Activated naive CD4-positive, alpha-beta T cell treated with Interleukin-2 at 50 U/mL for 16 hours (primary cell): ENCODE measurements around the gene CPNE5.

Source experiments
- DNase-seq: peaks from one replicate; pipeline ENCODE4 v3.0.0-alpha.2; 2020

Gene CPNE5

DNA sequence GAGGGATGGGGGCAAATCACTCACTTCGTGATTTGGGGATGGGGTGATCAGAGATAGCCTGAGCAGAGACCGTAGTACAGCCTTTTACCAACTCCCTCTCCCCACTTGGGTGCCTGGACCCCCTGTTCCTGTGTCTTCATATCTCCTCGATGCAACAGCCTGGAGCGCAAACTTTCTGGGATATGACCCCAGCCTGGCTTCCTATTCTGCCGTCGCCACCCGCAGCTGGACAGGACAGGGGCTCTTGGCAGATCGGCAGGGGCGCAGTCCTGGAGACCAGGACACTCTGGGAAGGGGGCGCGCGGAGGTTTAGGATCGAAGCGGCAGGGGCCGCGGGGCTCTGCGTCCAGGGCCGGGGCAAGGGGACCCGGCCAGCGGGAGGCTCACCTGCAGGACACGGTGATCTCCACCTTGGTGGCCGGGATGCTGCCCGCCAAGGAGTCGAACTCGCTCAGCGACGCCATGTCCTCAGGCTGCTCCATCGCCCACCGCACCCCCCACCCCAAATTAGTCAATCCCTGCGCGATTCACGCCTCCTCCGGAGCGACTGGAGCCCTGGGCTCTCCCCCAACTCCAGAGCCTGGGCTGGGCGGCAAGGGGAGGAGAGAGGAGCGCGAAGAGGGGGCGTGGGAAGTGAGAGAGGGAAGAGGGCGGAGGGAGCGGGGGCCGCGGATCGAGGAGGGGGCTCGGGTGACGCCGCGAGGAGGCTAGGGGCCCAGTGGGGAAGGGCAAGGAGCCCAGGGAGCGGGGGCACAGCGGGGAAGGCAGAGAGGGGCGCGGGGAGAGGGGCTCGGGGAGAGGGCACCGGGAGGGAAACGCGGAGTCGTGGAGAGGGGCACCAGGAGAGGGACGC lies at the start of gene CPNE5:
Gene CPNE5, minus strand, starts transcription at position 549 of the 853 bp plus-strand sequence. Its CDS starts 67 bp downstream, at position 482.
- DNase-seq = peak; percentile 10

DNA sequence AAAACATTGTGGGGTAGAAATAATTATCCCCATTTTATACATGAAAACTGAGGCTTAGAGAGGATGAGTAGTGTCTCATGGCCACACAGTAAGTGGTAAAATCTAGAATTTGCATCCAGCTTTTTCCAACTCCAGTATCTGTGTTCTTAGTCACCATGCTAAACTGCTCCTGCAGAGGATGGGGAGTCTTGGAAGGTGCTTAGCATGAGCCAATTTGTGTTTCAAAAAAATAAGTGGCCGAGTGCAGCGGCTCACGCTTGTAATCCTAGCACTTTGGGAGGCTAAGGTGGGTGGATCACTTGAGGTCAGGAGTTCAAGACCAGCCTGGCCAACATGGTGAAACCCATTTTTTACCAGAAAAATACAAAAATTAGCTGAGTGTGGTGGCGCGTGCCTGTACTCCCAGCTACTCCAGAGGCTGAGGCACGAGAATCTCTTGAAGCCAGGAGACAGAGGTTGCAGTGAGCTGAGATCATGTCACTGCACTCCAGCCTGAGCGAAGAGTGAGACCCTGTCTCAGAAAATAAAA lies 48.9 kb upstream of the CPNE5 start:
- DNase-seq = no peak

DNA sequence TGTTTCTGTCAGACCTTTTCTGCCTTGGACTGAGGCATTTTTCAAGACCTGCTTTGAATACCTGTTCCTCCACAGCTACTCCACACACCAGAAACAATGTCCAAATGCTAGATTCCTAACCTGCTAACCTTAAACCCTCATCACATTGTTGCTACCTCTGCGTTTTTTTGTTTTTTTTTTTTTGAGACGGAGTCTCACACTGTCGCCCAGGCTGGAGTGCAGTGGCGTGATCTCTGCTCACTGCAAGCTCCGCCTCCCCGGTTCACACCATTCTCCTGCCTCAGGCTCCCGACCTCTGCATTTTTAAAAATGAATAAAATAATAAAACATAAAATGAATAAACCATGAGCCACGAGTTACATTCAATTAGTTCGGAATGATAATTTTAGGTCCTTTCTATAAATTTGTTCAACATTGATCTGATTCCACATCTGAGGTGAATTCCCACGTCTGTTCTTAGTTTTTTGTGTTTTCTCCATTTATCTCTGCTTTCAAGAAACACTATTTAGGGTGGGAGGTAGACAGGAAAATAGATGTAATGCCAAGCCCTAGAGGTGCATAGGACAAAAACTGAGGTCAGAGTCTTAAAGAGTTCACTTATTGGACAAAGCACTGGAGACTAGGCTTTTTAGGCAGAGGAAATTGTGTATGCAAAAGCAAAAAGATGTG lies 47.8 kb upstream of the CPNE5 start:
- no peak for DNase-seq

DNA sequence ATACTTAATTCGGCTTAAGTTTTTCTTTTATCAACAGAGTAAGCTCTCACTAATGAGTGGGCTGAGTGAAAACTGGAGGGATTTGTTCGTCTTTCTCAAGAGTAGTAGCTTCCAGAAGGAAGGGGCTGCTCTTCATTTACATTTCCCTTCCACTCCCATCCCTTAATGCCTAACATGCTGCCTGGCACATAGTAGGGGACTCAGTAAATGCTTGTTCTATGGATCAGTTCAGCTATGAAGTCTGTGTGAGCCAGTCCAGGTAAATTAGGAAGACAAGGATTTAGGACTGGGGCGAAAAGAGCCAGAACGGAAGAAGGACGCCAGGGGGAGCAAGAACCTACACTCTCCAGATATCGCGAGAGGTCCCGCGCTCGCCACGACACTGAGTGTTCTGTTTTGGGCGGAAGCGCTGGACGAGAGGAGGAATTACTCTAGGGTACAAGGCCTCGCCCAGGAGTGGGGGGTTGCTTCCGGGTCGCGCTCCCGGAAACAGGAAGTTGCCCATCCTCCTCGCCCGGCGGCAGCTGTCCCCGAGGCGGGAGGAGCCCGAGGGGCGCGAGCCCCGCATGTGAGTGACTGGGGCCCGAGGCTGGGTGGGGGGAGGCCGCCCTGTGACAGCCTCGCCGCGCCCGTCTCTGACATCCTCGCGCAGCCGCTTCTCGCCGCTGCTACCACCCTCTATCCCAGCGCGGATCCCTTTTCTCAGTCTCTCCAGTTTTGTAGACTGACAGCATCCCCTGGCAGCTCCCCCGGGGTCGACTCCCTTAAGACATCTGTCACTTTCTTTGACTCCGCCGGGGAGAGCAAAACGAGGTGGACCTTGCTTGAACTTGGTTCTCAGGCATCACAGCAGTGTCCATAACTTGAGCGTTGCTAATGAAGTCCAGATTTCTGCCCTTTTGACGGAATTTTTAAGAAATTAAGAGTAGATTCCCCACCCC lies 46.5 kb upstream of the CPNE5 start, which contains the start of gene C6orf89:
Gene C6orf89, plus strand, starts transcription at position 492 of the 941 bp plus-strand sequence. CDS start 13,493 bp downstream, outside the sequence.
- DNase-seq = peak; percentile 97

DNA sequence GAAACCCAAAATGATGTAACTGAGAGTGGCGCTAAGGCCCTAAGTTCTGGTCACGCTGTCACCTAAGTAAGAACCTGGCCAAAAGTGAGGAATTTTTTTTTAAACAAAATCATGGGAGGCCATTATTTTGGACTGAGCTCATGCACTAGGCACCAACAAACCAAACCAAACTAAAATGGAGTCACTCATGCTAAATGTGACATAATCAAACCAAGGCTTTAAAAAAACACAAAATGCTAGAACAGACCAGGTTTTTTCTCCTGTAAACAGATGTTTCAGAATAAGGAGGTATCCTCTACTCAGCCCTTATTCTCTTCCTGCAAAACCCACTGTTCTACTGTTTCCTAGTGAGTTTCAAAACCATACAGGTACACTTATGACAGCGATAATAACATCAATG lies 45.4 kb upstream of the CPNE5 start:
- no peak for DNase-seq

DNA sequence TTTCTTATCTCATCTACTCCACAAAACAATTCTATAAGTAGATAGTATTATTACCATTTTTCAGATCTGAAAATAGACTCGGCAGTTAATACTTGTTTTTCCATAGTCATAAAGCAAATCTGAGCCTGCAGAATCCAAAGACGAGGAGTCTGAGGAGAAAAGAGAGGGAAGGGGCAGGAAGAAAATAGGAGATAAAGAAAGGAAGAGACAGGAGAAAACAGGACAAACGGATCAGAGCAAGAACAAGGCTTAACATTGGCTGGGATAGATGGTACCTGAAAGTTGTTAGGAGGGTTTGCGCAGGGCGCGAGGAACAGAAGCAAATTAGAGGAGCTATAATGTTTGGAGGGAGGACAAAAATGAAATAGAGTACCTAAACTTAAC lies 36.0 kb upstream of the CPNE5 start:
- no peak for DNase-seq

DNA sequence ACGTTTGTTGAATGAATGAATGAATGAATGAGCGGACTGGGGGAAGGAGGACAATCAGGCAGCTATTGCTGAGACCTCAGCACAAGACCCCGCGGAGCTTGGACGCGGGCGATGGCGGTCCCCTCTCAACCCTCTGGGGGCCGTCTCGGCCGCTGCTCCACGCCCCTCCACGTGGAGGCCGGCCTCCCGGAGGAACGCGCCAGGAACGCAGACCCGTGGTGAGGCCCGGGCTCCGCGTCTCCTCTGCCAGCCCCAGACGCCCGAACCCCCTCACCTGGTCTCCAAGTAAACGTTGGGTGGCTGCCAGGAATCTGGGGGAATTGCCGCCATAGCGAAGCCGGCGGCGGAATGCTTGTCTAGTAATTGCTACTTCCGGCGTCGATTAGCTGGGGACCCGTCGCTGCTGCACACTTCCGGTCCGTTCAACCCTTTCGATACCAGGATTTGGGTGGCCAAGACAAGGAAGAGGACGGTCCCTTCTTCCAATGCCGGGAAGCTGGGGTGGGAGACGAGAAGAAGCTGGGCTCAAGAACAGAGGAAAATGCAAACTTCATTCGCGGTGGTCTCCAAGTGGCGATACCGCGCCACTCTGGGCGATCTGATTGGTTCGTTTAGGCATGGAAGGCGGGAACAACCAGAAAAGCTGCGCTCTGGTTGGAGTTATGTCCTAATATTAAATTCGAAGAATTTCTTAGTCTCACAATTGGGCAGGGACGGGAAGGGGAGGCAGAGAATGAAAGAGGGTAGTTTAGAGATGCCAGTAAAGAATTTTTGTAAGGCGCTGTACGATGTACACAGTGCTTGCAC lies 35.4 kb upstream of the CPNE5 start, which contains the start of gene PPIL1:
Gene PPIL1, minus strand, starts transcription at position 361 of the 807 bp plus-strand sequence. Its CDS starts 31 bp downstream, at position 330.
- peak; percentile 84 for DNase-seq

DNA sequence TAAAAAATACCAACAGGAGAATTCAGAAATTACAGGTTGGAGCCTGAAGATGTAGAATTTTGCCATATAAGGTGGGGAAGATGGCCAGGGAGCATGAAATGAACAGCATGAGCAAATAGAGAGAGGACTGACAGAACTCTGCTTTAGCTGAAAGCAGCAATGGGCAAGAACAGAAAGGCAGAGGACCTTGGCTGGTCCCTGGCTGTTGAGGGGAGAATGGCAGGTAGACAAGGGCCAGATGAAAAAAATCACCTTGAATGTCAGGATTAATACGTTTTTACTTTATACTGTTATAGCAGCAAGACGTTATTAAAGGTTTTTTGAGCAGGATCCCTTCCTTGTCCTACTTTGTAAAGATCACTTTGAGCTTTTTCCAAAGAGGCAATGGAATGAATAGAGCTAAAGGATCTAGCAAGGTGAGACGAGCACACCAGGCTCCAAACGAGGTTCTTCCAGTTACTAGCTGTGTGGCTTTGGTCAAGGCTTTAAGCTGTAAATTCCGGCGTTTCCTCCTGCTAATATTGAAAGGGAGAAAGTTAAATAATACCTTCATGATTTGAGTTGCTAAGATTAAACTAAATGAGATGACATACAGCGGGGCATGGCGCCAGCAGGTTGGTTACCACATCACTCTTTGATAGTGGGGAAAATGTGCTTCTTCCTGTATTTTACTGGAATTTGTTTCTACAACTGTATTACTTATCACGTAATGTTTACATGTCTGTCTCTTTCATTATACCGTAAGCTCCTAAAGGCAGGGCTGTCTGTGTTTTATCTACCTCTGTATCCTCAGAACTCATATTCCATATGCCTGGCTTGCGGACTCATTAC lies 34.6 kb upstream of the CPNE5 start:
- DNase-seq = no peak

DNA sequence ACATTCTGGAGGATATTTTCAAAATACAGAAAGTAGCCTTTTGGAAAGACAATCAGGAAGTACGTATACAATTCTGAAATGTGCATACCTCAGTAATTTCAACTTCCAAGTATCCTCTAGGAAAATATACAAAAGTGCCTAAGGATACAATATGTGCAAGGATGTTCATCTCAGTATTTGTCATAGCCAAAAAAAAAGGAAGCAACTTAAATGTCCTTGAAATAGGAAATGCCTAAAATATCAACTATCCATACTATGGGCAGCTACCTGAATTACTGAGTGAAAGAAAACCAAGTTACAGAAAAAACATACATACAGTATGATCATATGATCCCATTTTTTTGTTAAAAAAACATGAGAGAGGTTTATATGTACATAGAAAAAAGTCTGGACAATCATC lies 33.9 kb upstream of the CPNE5 start:
- DNase-seq = no peak

DNA sequence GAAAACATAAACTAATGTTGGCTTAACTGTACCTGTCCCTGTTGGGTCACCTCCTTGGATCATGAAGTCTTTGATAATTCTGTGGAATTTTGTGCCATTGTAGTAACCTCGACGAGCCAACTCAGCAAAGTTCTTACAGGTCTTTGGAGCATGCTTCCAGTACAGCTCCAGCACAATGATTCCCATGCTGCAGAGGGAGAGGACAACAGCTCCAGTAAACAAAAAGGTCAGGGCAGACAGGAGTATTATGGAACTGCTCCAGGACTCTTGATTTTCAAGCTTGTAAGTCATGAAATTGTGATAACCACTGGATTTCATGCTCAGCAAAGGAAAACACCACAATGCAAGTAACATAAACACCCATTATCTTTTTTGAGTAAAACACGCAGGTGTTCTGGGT lies 32.4 kb upstream of the CPNE5 start:
- no peak for DNase-seq

DNA sequence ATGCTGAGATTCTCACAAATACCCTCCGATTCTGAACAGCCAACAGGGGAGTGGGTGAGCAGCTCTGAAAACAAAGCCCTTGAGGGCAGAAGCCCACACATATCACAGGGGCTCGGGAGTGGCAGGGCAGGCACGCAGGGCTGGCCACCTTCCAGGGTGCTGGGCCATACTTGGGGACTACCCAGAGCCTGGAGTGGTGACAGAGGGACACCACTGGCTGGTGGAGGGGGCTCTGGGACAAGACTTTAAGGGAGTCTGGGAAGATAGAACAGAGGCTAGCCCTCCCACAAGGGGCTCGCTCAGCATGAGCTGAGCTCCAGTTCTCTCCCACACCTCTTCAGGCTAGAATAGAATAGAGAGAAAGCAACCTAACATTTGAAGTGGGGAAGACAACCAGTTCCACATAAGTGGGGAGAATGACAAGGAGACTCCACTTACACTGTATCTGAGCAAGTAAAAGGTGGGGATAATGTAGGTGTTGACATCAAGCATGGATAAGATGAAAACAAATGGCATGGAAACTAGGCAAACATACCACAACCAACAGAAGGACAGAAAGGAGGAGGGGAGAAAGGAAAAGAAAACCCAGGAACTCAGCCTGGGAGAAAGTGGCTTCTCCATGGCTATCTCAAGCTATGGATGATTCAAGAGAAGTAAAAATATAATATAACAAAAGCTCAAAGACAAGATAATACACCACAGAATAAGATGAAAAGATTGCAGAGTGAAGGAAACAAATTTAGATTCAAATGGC lies 28.4 kb upstream of the CPNE5 start:
- no peak for DNase-seq

DNA sequence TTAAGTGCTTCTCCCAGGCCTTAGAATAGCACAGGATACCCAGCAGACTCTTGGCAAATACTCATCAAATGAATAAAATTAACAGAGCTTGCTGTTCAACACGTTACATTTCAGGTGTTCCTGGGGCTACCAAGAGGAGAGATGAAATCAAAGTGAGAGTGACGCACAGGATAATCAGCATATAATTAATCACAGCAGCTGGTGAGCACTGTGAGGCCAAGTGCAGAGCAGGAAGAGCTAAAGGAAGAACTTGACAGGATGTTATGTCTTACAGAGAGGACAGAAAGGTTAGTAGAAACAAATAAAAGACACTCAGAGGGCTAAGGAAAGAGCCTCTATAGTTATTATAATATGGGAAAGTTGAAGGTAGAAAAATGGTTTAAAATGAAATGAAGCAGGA lies 26.6 kb upstream of the CPNE5 start:
- no peak for DNase-seq

DNA sequence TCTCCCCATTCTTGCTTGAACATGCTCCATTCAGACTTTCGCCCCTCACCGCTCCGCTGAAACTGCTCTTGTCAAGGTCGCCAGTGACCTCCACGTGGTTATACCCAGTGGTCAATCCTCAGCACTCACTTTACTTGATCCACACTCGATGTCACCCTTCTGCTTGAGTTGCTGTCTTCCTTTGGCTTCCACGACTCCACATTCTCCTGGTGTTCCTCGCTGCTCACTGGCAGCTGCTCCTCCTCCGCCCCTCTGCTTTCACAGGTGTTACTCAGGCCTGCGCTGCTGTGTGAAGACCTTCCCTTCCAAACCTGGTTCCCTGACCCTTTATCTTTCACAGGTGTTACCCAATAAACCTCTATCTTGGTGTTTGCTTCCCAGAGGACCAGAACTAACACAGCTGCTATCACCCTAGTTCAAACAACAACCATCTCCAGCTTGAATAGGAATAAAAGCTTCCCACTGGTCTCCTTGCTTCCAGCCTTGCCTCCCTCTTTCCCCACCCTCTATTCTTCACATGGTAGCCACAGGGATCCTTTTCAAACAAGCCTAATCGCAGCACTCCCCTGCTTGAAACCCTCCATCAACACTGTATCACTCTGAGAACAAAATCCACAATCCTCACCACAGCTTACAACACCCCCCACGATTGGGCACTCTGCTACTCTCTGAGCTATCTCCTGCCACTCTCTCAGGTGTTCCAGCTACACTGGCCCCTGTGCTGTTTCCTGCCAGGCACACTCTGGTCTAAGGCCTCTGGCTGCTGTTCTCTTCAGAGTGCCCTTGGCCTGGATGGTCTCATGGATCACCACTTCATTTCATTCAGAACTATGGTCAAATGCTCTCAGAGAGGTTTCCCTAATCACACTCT lies 24.7 kb upstream of the CPNE5 start:
- no peak for DNase-seq

DNA sequence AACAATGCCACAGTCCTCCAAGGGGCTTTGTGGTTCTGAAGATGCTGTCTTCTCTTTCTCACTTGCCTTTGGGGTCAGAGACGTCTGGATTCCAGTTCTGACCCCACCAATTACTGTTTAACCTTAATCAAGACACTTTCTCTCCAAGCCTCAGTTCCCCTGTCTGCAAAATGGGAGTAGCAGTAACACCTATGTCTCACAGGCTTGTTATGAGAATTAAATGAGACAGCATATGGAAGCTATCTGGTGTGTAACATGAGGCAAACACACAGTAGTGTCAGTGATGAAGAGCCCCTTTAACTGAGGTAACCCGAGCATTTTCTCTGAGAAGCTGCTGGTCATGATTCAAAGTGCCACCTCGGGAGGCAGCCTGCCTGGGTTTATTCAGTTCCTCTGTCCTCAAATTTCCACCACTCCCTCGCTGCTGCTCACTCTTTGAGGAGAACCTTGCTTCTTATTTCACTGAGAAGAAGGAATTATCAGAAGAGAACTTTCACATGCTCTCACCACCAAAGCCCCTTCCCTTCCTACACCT lies 23.7 kb upstream of the CPNE5 start:
- DNase-seq = no peak

DNA sequence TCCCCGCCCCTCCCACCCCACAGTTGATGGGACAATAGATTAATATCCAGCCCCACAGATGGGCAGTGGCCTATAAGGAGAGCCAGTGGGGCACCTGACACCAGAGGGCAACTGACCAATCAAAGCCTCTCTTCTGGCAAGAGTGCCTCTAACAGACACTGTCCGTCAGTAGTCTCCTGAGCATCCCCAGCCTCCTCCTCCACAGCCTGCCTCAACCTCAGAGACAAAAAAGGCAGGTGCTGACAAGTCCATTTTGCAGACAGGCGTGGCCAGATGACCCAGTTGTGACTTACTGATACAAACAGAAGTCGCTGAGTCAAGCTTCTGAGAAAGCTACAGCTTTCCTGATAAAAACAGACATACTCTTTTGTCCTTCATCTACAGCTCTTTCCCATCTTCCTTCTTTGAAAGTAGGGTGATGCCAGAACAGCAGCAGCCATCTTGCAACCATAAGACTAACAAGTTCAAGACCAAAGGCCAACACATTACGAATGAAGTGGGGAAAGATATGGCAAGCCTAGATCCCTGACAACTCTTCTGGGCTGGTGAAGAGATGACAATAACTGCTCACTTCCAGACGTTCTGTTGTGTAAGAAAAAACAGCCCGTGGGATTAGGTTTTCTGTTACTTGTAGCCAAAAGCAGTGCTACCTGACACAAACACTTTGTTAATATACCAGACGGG lies 23.1 kb upstream of the CPNE5 start:
- no peak for DNase-seq

DNA sequence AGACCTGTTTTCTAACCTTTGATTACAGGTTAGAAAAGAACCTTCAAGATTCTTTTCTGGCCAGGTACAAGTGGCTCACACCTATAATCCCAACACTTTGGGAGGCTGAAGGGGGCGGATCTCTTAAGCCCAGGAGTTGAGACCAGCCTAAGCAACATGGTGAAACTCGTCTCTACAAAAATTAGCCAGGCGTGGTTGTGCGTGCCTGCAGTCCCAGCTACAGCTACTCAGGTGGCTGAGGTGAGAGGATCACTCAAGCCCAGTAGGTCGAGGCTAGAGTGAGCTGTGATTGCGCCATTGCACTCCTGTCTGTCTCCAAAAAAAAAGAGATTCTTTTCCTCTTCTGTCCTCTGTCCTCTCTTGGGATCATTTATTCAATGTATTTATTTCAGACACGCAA lies 20.9 kb upstream of the CPNE5 start:
- DNase-seq = no peak

DNA sequence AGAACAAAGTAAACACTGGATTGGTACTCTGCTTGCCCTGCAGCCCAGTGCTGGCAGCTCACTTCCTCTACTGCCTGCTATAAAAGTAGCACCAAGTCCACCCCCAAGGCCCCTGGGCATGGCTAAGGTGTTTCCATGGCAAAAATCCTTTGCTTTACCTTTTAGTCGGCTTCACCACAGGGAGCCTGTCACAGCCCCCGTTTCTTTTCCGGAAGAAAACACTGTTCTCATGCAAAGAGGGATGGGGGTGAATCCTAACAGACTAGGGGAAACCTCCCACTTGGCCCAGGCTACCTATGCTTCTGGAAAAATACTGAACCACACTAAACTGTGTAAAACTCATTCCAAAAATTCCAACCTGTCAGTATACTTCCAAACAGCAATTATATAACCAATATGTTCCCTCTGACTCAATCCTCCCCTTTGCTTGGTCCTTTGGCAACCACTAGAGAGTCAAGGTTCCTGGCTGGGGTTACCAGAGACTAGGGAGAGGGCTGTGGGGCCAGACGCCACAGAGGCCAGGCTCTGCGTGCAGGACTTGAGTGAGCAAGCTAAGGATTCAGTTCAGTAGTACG lies 19.2 kb upstream of the CPNE5 start:
- DNase-seq = no peak

DNA sequence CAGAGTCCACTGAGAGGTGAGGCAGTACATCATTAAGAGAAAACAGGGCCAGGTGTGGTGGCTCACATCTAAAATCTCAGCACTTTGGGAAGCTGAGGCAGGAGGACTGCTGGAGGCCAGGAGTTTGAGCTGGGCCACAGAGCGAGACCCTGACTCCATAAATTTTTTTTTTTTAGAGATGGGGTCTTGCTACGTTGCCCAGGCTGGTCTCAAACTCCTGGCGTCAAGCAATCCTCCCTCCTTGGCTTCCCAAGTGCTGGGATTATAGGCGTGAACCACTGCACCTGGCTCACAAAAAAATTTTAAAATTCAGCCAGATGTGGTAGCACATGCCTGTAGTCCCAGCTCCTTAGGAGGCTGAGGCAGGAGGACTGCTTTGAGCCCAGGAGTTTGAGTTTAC lies 18.1 kb upstream of the CPNE5 start:
- no peak for DNase-seq
